ENCODE results near the gene MYO7A.

- TF ChIP-seq CTCF (conservative IDR thresholded peaks at IDR 0.05) (no peak), EZH2 (IDR thresholded peaks at IDR 0.05; ENCODE audit: low read depth) (no peak)
Measured at GRCh38 chr11:77172666-77172982, 44.6 kb downstream of the MYO7A start.
